NCI-H510A (cell line): ENCODE results near the gene TMEM132A.

Experiments
- DNase-seq: peaks from one replicate; lab custom pipeline; 2025; lab: John Stamatoyannopoulos, UW

Gene TMEM132A

DNA sequence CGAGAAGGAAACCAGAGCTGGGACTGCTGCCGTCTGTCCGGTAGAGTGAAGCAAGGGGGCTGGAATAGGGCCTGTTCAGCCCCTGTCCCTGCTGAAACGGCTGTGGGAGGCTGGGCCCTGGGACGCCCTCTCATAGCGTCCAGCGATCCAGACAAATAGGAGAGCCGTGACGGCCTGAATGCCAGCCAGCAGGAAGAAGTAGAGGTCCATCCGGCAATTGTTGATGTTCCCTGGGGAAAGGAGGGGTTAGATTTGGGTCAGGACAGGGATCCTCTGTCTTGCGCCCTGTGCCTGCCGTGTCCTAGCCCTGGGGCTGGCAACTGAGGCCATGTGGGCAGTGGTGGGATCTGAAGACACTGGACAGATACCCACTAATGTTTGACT is 12.9 kb downstream of the TMEM132A start:
- no peak for DNase-seq

DNA sequence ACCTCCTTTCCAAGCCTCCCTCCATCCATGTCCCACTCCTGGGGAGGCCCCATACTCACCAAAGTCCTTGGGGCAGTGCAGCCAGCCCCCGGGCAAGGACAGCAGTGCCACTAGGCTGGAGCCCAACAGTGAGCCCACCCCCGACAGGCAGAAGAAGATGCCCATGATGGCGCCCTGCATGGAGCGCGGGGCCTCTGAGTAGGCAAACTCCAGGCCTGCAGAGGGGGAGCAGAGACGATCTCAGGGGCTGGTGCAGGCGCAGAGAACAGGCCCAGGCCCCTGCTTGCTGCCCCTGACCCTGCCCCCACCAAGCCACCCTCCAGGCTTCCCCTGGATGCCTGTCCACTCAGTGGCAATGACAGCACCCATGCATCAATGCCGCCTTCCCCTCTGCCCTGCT is 13.6 kb downstream of the TMEM132A start:
- DNase-seq, result no peak

DNA sequence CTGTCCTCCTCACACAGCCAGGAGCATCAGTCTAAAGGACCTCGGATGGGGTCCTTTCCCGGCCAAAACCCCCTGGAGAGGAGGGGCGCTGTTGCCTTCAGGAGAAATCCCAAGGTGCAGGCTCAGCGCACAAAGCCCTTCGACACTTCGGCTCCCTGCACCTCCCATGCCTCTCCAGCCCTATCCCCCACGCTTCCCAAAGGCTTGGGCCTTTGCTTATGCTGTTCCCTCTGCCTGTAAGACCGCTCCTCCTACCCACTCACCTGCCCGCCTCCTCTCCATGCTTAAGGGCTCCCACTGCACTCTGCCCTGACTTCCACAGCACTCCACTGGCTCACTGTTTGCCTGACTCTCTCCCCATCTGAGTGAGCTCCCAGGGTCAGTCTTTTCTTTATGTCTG is 14.2 kb downstream of the TMEM132A start:
- no peak for DNase-seq

DNA sequence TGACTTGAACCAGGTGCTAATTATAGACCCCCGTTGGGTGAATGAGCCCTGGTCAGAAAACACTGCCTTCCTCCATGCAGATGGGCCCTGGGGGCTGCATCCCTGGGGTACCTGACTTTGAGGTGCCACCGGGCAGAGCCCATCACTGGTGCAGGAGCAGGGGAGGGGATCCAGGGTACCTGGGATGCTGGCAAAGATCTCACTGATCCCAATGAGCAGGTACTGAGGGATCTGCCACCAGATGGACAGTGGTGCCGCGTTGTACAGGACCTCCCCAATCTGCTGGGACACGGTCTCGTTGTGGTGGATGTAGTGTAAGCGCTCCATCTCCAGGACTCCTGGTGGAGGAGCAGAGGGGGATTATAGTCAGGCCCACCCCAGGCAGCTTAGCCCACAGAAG is 15.0 kb downstream of the TMEM132A start:
- no peak for DNase-seq

DNA sequence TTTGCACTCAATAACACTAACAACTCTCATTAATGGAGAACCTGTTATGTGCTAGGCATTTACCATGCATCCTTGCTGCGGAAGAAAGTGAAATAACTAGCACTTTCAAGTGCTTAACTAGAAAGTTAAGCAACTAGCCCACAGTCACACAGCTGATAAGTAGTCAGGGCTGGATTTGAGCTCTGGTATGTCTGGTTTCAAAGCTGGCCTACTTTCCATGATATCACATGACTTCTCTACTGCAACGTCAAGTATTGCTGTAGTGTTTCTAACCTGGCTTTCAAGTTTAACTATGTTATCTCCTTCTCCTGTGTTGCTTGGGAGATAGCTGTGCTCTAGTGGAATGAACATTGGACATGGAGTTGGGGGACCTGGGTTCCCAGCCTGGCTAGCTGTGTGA is 15.6 kb downstream of the TMEM132A start:
- DNase-seq, result no peak

DNA sequence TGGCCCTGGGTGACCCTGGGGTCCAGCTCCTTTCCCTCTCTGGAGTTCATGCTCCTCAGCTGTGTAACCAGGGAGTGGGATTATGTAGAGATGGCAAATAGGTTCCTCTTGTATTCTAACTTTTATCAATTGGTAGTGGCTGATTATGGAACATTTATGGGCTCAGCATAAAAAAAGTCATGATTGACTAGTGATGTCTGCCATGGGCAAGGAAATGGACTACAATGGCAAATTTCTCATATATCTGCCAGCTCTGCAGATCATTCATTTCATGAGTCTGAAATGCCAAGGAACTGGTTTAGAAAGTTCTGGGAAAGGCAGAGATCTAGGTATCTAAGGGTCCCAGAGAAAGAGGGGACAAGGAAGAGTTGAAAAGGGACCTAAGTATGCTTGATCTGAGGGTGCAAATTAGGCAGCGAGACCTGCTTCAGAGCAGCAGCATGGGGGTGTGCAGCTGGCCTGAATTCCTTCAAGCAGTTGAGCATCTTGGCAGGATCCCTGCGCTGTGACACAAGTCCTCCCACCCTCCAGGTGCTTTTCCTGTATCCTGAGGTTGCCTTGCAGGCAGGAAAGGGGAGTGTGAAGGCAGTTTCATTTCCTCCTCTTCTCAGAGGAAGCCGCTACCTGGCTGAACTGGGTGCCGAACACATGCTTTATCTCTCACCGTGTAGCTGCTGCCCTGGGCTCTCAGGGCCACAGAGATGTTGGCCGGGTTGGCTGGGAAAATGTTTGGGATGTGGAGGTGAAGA is 17.3 kb downstream of the TMEM132A start:
- no peak for DNase-seq

DNA sequence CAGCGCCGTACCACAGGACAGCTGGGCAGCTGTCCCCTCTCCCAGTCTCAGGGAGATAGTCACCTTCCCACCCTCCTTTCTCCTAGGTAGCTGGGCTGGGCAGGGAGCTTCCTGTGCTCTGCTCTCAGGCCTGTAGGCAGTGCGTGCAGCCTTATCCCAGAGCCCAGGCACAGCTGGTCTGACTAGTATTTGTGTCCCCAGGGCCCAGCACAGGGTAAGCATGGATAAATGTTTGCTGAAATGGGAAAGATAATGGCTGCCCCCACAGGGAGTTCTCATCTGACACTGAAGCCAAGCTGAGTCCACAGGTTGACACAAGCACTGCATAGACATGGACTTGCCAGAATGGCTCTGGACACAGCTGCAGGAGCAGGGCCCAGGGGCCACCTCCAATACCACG is 18.0 kb downstream of the TMEM132A start:
- DNase-seq, result no peak

DNA sequence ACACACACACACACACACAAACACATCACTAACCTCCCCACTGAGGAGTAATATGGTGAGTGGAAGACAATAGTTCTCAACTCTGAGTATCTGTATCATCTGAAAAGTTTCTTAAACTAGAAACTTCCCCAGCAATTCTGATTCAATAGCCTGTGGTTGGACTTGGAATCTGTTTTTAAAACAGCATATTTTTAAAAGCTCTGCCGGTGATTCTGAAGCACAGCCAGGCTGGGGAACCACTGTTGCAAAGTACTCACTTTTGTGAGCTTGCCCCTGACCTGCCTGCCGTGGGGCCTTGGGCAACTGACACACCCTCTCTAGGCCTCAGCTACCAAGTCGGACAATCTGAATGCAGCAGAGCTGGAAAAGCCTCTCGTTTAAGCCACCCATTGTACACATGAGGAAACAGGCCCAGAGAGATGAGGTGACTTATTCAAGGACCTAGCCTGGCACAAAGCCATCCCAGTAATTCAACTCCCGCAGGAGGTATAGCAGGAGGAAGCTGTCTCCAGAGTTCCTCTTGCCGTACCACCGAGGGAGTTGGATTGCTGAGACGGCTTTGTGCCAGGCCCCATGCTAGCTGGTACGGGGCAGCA is 18.8 kb downstream of the TMEM132A start:
- peak; percentile 81 for DNase-seq

DNA sequence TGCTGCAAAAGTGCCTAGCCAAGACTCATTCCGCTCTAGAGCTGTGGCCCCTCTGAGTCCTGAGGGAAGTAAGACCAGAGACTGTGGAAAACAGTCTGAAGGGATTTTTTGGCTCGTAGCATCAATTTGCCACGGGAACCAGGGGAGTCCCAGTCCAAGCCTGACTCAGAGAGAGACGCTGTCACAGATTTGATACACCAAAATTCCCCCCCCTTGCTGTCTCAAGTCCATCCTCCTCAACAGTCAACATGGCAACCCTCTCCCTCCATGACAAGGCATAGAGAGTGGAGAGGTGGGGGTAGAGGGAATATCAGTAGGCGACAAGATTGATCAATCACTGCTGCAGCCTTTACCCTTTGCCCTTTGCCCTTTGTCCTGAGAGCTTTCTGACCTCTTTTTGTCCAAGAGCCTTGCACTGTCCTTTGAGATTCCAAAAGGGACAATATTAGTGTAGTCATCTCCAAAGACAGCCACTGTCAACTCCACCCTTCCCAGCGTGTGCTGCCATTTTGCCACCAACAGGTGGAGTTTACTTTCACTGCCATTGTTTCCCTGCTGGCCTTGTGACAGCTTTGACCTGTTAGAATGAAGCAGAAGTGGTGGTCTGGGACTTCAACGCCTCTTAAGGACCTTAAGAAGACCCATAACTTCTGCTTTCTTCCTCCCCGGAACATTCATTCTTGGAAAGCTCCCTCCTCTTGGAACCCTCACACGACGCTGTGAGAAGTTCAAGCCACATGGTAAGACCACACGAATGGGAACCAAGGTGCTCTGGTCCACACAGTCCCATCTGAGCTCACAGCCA is 20.4 kb downstream of the TMEM132A start:
- no peak for DNase-seq

DNA sequence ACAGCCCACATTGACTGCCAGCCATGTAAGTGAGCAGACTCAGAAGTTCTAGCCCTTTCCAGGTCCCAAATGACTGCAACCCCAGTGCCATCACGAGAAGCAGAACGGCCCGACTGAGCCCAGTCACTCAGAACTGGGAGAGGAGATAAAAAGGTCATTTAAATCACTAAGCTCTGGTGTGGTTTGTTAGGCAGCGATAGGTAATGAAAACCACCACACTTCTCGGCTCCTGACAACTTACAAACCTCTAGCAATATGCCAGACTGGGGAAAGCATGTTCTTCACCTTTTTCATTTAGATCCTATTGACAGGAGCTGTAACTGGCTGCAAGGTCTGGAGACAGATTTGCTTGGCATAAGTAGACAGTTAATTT is 21.0 kb downstream of the TMEM132A start:
- no peak for DNase-seq

DNA sequence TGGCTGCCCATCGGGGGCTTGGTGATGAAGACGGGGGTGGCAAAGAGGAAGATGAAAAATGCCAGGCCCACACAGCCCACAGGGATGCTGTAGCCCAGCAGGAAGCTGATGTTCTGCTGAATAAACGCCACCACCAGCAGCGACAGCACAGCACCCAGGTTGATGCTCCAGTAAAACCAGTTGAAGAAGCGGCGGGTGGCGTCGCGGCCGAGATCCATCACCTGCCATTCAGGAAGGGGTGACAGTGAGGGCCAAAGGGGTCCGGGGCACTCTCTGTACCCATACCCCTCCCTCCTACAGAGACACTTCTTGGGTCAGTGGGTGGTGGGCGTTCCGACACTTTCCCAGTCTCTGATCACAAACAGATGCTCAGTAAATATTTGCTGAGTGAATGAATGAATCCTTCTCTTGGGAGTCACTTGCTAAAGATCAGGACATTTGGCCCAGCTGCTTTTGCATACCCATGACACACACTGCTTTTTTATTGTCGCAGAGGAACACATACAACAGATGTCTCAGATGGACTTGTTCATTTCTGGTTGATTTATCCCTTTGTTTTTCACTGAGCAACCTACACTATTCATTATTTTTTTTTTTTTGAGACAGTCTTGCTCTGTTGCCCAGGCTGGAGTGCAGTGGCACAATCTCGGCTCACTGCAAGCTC is 22.5 kb downstream of the TMEM132A start:
- no peak for DNase-seq

DNA sequence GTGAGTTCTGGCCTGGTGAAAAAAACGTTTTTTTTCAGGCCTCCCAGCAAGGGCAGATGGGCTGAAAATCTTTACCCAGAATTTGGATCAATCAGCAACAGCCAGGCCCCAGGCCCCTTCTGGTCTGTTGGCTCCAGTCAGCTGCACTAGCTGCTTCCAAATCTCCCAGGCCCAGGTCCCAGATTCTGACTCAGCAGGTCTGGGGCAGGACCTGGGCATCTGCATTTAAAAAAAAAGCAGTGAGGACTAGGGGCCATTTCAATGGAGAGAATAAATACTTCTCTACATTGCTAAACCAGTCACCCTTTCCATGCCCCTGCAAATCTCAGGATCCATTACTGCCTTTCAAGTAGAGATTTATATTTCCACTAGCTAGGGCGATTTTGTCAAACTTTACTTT is 23.4 kb downstream of the TMEM132A start:
- no peak for DNase-seq

DNA sequence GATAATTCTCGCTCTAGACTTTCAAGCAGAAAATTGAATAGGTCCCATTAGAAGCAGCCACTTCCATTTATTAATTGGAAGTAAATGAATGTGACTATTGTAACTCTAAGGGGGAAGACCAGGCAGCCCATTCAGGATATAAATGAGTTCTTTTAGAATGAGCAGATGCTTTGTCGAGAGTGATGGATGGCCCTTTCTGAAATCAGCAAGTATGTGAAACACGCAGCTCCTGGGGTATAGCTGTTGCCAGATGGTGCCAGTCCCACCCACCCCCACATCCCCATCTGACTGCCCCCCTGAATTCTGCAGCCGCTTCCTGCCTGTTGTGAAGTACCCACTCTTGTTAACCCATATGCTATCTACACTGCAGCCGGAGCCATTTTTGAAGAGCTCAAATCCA is 24.0 kb downstream of the TMEM132A start:
- no peak for DNase-seq

DNA sequence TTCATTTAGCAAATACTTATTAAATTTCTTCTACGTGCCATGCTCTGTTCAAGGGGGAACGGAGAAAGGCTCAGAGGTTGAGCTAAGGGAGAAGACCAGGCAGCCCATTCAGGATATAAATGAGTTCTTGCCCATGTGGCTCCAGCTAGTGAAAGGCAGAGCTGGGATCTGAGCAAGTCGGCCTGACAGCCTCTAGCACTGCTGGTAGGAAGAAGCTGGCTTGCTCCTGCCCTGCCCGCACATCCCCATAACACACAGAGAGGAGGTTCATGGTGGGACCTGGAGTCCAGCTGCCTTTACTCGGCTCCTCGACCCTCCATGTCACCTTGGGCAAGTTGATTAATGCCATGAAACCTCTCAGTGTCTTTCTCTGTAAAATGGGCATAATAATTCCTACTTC is 25.8 kb downstream of the TMEM132A start:
- DNase-seq, result no peak

DNA sequence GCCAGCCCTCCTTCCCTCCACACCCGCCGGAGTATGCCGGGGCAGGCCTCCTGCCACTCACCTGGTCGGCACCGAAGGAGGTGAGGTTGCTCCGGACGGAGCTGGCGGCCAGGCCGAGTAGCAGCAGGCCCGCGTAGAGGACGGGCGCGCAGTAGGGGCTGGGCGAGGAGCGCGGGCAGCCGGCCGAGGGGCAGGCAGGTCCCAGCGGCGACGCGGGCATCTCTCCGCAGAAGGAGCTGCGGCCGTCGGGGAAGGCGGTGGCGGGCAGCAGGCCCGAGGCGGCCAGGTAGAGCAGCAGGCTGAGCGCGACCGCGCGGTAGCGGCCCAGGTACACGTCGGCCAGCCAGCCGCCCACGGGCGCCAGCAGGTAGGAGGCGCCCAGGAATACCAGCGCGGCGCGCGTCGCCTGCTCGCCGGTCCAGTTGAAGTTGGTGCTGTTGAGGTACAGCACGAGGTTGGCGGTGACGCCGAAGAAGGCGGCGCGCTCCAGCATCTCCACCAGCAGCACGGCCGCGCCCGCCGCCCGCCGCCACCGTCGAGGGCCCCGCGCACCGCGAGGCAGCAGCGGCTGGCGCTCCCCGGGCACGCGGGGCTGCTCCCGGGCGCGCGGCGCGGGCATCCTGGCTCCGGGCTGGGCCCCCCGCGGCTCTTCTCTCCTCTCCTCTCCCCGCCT is 26.8 kb downstream of the TMEM132A start:
- no peak for DNase-seq

DNA sequence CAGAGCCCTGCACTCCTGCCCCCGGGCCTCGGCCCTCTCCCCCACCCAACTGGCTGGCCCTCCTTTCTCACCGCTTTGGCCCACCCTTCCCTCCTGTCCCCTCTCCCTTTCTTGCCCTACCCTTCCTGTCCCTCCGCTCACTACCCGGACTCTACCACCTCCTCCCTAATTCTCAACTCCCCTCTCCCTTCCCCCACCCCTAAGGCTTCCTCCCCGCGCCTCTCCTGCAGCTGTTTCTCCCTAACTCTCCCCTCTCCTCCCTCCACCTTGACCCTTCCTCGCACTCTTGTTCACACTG is 27.3 kb downstream of the TMEM132A start:
- no peak for DNase-seq

DNA sequence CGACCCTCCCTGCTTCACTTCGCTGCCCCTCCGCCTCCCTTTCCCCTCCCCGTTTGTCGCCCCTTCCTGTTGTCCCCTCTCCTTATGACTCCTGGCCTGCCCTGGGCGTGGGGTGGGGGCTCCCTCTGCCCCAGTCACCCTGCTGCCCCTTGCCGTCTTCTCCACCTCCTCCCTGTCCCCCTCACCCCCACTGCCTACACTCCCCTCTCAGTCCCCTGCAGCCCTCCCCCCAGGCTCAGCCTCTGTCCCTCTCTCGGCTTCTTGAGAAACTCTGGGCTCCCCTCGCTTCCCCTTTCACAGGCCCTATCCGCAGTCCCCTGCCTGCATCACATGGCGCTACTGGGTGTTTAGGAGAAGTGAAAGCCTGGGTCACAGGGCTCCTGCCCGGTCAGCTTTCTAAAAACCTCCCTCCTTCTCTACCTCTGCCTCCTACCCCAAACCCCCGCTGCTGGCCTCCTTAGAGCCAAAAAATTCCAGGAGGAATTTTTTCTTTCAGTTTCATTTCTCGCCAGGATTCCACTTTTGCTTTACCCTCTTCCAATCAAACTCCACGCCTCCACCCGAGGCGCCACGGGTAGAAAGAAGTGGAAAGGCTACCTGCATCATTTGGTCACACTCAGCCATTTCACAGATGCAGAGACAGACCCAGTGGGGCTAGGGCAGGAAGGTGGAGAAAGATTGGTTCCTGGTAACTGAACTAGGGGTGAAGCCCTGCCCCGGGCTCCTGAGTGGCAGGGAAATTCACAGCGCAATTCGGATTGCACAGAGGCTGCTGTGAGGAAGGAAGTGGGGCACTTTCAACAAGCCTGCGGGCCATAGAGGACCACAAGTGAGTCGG is 27.9 kb downstream of the TMEM132A start, which contains the start of gene SLC15A3:
TSS of gene SLC15A3 (minus strand) at position 273 of the 838 bp plus-strand sequence. CDS start 625 bp downstream, outside the sequence.
- DNase-seq, result no peak

DNA sequence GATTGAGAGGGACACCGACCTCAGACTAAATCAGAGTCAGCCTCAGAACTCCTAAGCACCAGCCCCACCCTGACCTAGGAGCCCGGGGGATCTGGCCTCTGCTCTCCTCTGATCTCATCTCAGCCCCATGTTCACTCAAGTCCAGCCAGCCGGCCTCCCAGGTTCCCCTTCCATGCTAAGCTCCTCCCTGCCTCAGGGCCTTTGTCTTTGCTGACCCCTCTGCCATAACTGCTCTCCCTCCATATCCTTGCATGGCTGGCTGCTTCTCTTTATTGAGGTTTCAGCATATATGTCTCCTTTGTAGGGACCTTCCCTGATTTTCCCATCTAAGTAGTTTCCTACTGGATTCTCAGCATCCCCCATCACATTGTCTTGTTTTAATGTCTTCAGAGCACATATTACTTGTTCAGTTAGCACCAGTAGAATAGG is 28.5 kb downstream of the TMEM132A start:
- DNase-seq, result no peak

DNA sequence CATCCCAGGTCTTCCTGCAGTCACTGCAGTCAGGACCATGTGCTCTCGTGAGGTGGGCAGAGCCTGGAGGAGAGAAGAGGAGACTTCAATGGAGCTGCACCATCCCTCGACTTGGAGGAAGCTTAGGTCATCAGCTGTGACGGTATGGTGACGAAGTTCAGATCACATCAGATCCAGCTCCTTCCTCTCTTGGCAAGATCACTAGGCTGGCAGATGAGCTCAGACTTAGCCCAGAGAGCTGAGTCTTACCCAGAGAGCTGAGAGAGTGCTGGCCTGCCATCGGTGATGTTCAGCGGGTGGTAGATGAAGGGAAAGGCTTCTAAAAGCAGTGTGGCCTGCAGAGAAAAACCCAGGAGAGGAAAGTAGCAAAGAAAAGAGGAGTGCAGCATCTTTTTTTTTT is 29.5 kb downstream of the TMEM132A start:
- no peak for DNase-seq

DNA sequence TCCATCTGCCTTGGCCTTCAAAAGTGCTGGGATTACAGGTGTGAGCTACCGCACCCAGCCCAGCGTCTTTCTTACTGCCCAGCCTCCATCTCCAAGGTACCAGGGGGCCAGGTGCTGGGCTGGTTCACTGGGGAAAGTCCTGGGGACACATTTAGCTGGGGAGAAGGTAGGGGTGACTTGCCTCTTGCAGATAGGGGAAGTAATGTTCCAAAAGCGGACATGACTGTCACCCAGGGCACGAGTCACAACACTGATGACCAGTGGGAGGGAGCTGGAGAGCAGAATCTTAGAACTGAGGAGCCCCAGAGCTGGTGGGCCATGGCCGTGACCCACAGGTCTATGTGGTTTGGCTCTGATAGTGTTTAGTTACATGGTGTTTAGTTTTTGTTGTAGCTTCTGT is 30.2 kb downstream of the TMEM132A start:
- no peak for DNase-seq

DNA sequence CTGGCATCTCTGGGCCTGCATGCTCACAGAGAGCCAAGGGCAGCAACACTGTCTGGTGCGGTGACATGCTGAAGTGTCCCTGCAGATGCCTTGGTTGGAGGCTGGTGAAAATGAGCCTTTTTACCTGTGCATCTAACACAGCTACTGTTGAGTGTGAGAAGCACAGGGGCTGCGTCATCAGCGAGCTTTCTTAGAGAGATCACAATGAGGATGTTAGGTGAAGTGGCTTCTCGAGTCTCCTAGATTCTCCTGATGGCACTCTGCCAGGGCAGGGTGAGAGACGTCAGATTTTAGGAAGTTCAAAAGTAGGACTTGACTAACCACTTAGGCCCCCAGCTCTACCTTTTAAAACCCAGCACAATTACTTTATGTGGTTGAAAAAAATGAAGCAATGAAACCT is 31.3 kb downstream of the TMEM132A start:
- DNase-seq, result no peak
